Activated T-cell treated with anti-CD3 and anti-CD28 coated beads for 4 hours (primary cell): ENCODE results near the gene ORM2.
A peak's percentile ranks its signal among the peaks of the same experiment; 100 is the strongest.

Experiments used
- DNase-seq: peaks from one replicate; pipeline ENCODE4 v3.0.0-alpha.2; 2020

The ORM2 gene

GRCh38 chr9:114371973-114372917 is 42.6 kb downstream of the ORM2 start:
- DNase-seq = no peak

- peak; percentile 43 for DNase-seq
Measured at GRCh38 chr9:114372921-114373448, 43.3 kb downstream of the ORM2 start.

- DNase-seq = no peak
Measured at GRCh38 chr9:114373960-114374730, 44.5 kb downstream of the ORM2 start.

GRCh38 chr9:114374936-114375335 is 45.3 kb downstream of the ORM2 start:
- DNase-seq = no peak

GRCh38 chr9:114375386-114376175 is 45.9 kb downstream of the ORM2 start:
- DNase-seq = no peak

GRCh38 chr9:114376586-114377445 is 47.1 kb downstream of the ORM2 start:
- DNase-seq = no peak

GRCh38 chr9:114378016-114378415 is 48.3 kb downstream of the ORM2 start:
- no peak for DNase-seq

- no peak for DNase-seq
Measured at GRCh38 chr9:114378883-114379282, 49.2 kb downstream of the ORM2 start.
